IMR-90 (cell line): ENCODE measurements around the gene CCDC13. TPM values are rescaled to one million over a fixed set of nuclear protein-coding genes. Genes with fewer than 3 reads are reported as not detected.

Experiments used
- ATAC-seq: fragments of 200-7000 bp; cut with Tn5 transposase; 2 replicates; pipeline ENCODE4 v1.9.1; 2020; ENCODE audit warnings: low read depth, mild to moderate bottlenecking, moderate library complexity
- BruUV-seq: library from RNA; stranded (reverse); fragments of 400-500 nt; replicated peaks from 2 replicates; lab custom pipeline; 2021; lab: Mats Ljungman, UMichigan
- CTCF ChIA-PET: fragments of 300-600 bp; formaldehyde crosslinking; extraction: SDS; loops from one replicate; lab custom pipeline; 2021; ENCODE audit warnings: antibody characterized with exemption; lab: Yijun Ruan, JAX
- POLR2A ChIA-PET: fragments of 300-600 bp; sonication (Branson Sonifier 250); formaldehyde crosslinking; loops from one replicate; lab custom pipeline; 2022; ENCODE audit warnings: antibody characterized with exemption; ENCODE audit not compliant: unreplicated experiment; lab: Charles Lee
- DNase-seq: peaks from one replicate; pipeline ENCODE4 v3.0.0; 2013
- H2AFZ ChIP-seq: replicated peaks from 2 replicates; pipeline ENCODE3; 2013; ENCODE audit warnings: low read length, mild to moderate bottlenecking; ENCODE audit not compliant: poor library complexity
- H2AK5ac ChIP-seq: 2 replicates; pipeline ENCODE4 v1.6.1; 2013; ENCODE audit warnings: low read depth, low read length, inconsistent platforms
- H2AK9ac ChIP-seq: replicated peaks from 2 replicates; pipeline ENCODE3; 2013; ENCODE audit warnings: mild to moderate bottlenecking, low read depth, low read length, moderate library complexity; ENCODE audit not compliant: poor library complexity
- H2BK120ac ChIP-seq: 2 replicates; pipeline ENCODE4 v1.6.1; 2013; ENCODE audit warnings: low read depth, low read length, inconsistent platforms
- H2BK15ac ChIP-seq: 3 replicates; pipeline ENCODE4 v1.6.1; 2013; ENCODE audit warnings: low read depth, low read length, inconsistent platforms
- H2BK20ac ChIP-seq: 2 replicates; pipeline ENCODE4 v1.6.1; 2013; ENCODE audit warnings: low read depth, mild to moderate bottlenecking, inconsistent platforms, low read length, moderate library complexity
- H2BK5ac ChIP-seq: 2 replicates; pipeline ENCODE4 v1.6.1; 2013; ENCODE audit warnings: mild to moderate bottlenecking, low read depth, low read length, inconsistent platforms; ENCODE audit not compliant: poor library complexity, severe bottlenecking
- H3K14ac ChIP-seq: replicated peaks from 2 replicates; pipeline ENCODE4 v1.6.1; 2013; ENCODE audit warnings: low read depth, low read length, inconsistent platforms
- H3K18ac ChIP-seq: 2 replicates; pipeline ENCODE4 v1.6.1; 2013; ENCODE audit warnings: low read depth, low read length, control low read depth
- H3K23ac ChIP-seq: 2 replicates; pipeline ENCODE4 v1.6.1; 2013; ENCODE audit warnings: low read depth, low read length, inconsistent platforms
- H3K27ac ChIP-seq: 2 replicates; pipeline ENCODE4 v1.5.1; 2013; ENCODE audit warnings: mild to moderate bottlenecking, control low read depth, low read length; ENCODE audit not compliant: insufficient read depth
- H3K27me3 ChIP-seq: 2 replicates; pipeline ENCODE4 v1.6.1; 2013; ENCODE audit warnings: low read length; ENCODE audit not compliant: control insufficient read depth, insufficient read depth
- H3K36me3 ChIP-seq: 2 replicates; pipeline ENCODE4 v1.6.1; 2013; ENCODE audit warnings: low read length, mixed read lengths; ENCODE audit not compliant: control insufficient read depth, insufficient read depth
- H3K4ac ChIP-seq: 2 replicates; pipeline ENCODE4 v1.6.1; 2013; ENCODE audit warnings: low read depth, low read length, inconsistent platforms
- H3K4me1 ChIP-seq: 2 replicates; pipeline ENCODE4 v1.6.1; 2013; ENCODE audit warnings: low read length, mixed read lengths; ENCODE audit not compliant: control insufficient read depth, insufficient read depth
- H3K4me2 ChIP-seq: 2 replicates; pipeline ENCODE4 v1.6.1; 2013; ENCODE audit warnings: low read depth, mild to moderate bottlenecking, control low read depth, low read length, moderate library complexity
- H3K4me3 ChIP-seq: 2 replicates; pipeline ENCODE4 v1.5.1; 2013; ENCODE audit warnings: low read depth, mild to moderate bottlenecking, control low read depth, low read length, moderate library complexity; ENCODE audit not compliant: insufficient read depth
- H3K56ac ChIP-seq: 2 replicates; pipeline ENCODE4 v1.6.1; 2013; ENCODE audit warnings: low read length, inconsistent platforms; ENCODE audit not compliant: insufficient read depth; ENCODE audit errors: extremely low read depth
- H3K79me1 ChIP-seq, 2 experiments: 2 replicates each; pipeline ENCODE4 v1.6.1; 2013; ENCODE audit warnings: low read length in 2 of 2, inconsistent platforms in 1 of 2, low read depth in 1 of 2
- H3K9ac ChIP-seq: 2 replicates; pipeline ENCODE4 v1.6.1; 2013; ENCODE audit warnings: low read depth, low read length, control low read depth
- H3K9me1 ChIP-seq: 2 replicates; pipeline ENCODE4 v1.6.1; 2013; ENCODE audit warnings: low read length, inconsistent platforms; ENCODE audit not compliant: insufficient read depth
- H3K9me3 ChIP-seq: 2 replicates; pipeline ENCODE4 v1.6.1; 2013; ENCODE audit warnings: low read length; ENCODE audit not compliant: control insufficient read depth, insufficient read depth
- H4K20me1 ChIP-seq: 2 replicates; pipeline ENCODE4 v1.6.1; 2013; ENCODE audit warnings: low read length, inconsistent platforms; ENCODE audit not compliant: insufficient read depth
- H4K5ac ChIP-seq: 2 replicates; pipeline ENCODE4 v1.6.1; 2013; ENCODE audit warnings: mild to moderate bottlenecking, low read depth, low read length, control low read depth
- H4K8ac ChIP-seq, 2 experiments: 2 replicates each; pipeline ENCODE4 v1.6.1; 2013; ENCODE audit warnings: low read depth in 2 of 2, low read length in 2 of 2, control low read depth in 1 of 2, inconsistent platforms in 1 of 2
- H4K91ac ChIP-seq: 2 replicates; pipeline ENCODE4 v1.6.1; 2013; ENCODE audit warnings: low read depth, low read length, inconsistent platforms; ENCODE audit not compliant: insufficient read depth
- CEBPB ChIP-seq: IDR thresholded peaks from 2 replicates; pipeline ENCODE4 v1.6.1; 2012; ENCODE audit warnings: low read depth, low read length, improper control_type of control experiment
- CHD1 ChIP-seq: IDR thresholded peaks from 2 replicates; pipeline ENCODE4 v1.6.1; 2012; ENCODE audit warnings: low read depth, low read length, improper control_type of control experiment
- CTCF ChIP-seq: conservative IDR thresholded peaks from 2 replicates; pipeline ENCODE4 v1.5.1; 2012; ENCODE audit warnings: mild to moderate bottlenecking, low read depth, low read length, improper control_type of control experiment
- ELK1 ChIP-seq: fragments of 150-350 bp; IDR thresholded peaks from 2 replicates; pipeline ENCODE4 v1.6.1; 2016; ENCODE audit warnings: low read depth, mild to moderate bottlenecking, low read length, moderate library complexity, borderline replicate concordance
- FOS ChIP-seq: fragments of 150-350 bp; IDR thresholded peaks from 2 replicates; pipeline ENCODE4 v1.6.1; 2016; ENCODE audit warnings: low read depth, low read length
- MAFK ChIP-seq: IDR thresholded peaks from 2 replicates; pipeline ENCODE4 v1.6.1; 2012; ENCODE audit warnings: low read depth, low read length, improper control_type of control experiment
- MAZ ChIP-seq: IDR thresholded peaks from 2 replicates; pipeline ENCODE4 v1.6.1; 2012; ENCODE audit warnings: low read depth, mild to moderate bottlenecking, low read length, improper control_type of control experiment, moderate library complexity, borderline replicate concordance
- MXI1 ChIP-seq: IDR thresholded peaks from 2 replicates; pipeline ENCODE4 v1.6.1; 2012; ENCODE audit warnings: low read depth, mild to moderate bottlenecking, low read length, moderate library complexity, borderline replicate concordance
- POLR2A ChIP-seq: IDR thresholded peaks from 2 replicates; pipeline ENCODE4 v1.6.1; 2012; ENCODE audit warnings: mild to moderate bottlenecking, low read depth, low read length
- RAD21 ChIP-seq: IDR thresholded peaks from 2 replicates; pipeline ENCODE4 v1.6.1; 2012; ENCODE audit warnings: low read length, improper control_type of control experiment
- RCOR1 ChIP-seq: IDR thresholded peaks from 2 replicates; pipeline ENCODE4 v1.6.1; 2012; ENCODE audit warnings: mild to moderate bottlenecking, low read length, improper control_type of control experiment; ENCODE audit not compliant: insufficient replicate concordance
- RFX5 ChIP-seq: IDR thresholded peaks from 2 replicates; pipeline ENCODE4 v1.8.0; 2012; ENCODE audit warnings: low read depth, mild to moderate bottlenecking, low read length, moderate library complexity
- SMC3 ChIP-seq: fragments of 150-350 bp; IDR thresholded peaks from 2 replicates; pipeline ENCODE4 v1.6.1; 2016; ENCODE audit warnings: low read depth, mild to moderate bottlenecking, antibody characterized with exemption, low read length, moderate library complexity
- USF2 ChIP-seq: fragments of 150-350 bp; IDR thresholded peaks from 2 replicates; pipeline ENCODE4 v1.6.1; 2017; ENCODE audit warnings: mild to moderate bottlenecking, antibody characterized with exemption, low read length, low read depth
- WGBS, 2 experiments: methylation state at CpG; one replicate each; pipeline versions ENCODE4 v1.1.5 to v1.1.7; 2013; ENCODE audit warnings: missing lambda C conversion rate in 2 of 2; ENCODE audit not compliant: insufficient read length in 1 of 2; ENCODE audit errors: extremely low coverage in 2 of 2; 5-methylcytosine and 5-hydroxymethylcytosine counted together
- dilution Hi-C: fragments of 300-500 bp; cut with HindIII; formaldehyde crosslinking; loops from one replicate; pipeline ENCODE4 v1.14.3; 2018; ENCODE audit warnings: low sequenced_read_pairs; ENCODE audit not compliant: unreplicated experiment
- in situ Hi-C: fragments of 300-500 bp; cut with MboI; formaldehyde crosslinking; loops from 3 replicates; pipeline ENCODE4 v1.14.3; 2019; ENCODE audit warnings: low sequenced_read_pairs, inconsistent platforms, mixed read lengths
- intact Hi-C: fragments of 100-400 bp; cut with micrococcal nuclease; formaldehyde crosslinking; loops from 2 replicates; pipeline ENCODE4 v1.10.0; 2022
- polyA plus RNA-seq, 3 experiments: library from polyadenylated mRNA; depleted of rRNA; stranded (reverse); fragments of >200 nt; gene quantifications; 2 replicates each; pipeline ENCODE4 v1.2.3, GENCODE V29; 2012; ENCODE audit warnings: low replicate concordance in 1 of 3
- total RNA-seq: library from RNA; depleted of rRNA; stranded (reverse); fragments of >200 nt; gene quantifications from 2 replicates; pipeline ENCODE4 v1.2.3, GENCODE V29; 2012

The CCDC13 gene
- total and polyA plus RNA-seq, 2 of the 4 experiments (the other 2 are of a cell fraction): 0.18 to 0.19 TPM

GRCh38 chr3:42755681-42756578, 17.1 kb downstream of the CCDC13 start:
- in situ Hi-C loops (no loop called here), dilution Hi-C loops (no loop called here), intact Hi-C loops (no loop called here)
- no peak overlapping the region for H2BK20ac ChIP-seq
- no peak overlapping the region for H2AK9ac ChIP-seq
- no peak overlapping the region for H3K27ac ChIP-seq
- no peak overlapping the region for H3K23ac ChIP-seq
- H3K18ac ChIP-seq: no peak overlapping the region
- H3K9me1 ChIP-seq: no peaks in the 10 kb centered on the region
- POLR2A ChIA-PET: no interaction called here
- H4K20me1 ChIP-seq: no peaks in the 10 kb centered on the region
- peak; percentile 93 for ATAC-seq
- H4K91ac ChIP-seq: no peak overlapping the region
- H2BK5ac ChIP-seq: no peak overlapping the region
- CTCF ChIA-PET: interaction anchor here (1.0 to 1.3 kb wide), 5 partner anchors 9 to 166 kb away, joined by 3 to 4 read pairs (median 3); partner anchors contain the start of gene SS18L2
- no peak overlapping the region for H4K5ac ChIP-seq
- peaks cover 9% of the 10 kb centered on the region for H3K27me3 ChIP-seq
- WGBS, 2 experiments: no CpG with 5 or more reads among the region's 5 CpGs
- H3K79me1 ChIP-seq: no peaks in the 10 kb centered on the region
- H3K9me3 ChIP-seq: no peaks in the 10 kb centered on the region
- no peak overlapping the region for H3K14ac ChIP-seq
- H2AK5ac ChIP-seq: no peak overlapping the region
- no peaks in the 10 kb centered on the region for H3K4me1 ChIP-seq
- H3K36me3 ChIP-seq: no peaks in the 10 kb centered on the region
- peak; percentile 35 for DNase-seq
- H2BK120ac ChIP-seq: no peak overlapping the region
- H2AFZ ChIP-seq: no peak overlapping the region
- BruUV-seq: no TSS peak
- no peak overlapping the region for H3K4me2 ChIP-seq
- no peak overlapping the region for H4K8ac ChIP-seq
- H3K56ac ChIP-seq: no peak overlapping the region
- H2BK15ac ChIP-seq: no peak overlapping the region
- no peak overlapping the region for H3K4me3 ChIP-seq
- H3K4ac ChIP-seq: no peak overlapping the region
- no peak overlapping the region for H3K9ac ChIP-seq
- TF ChIP-seq CTCF (peak; percentile 48), RFX5 (no peak), FOS (no peak), CEBPB (no peak), USF2 (no peak), RCOR1 (no peak), MAZ (no peak), CHD1 (no peak), MXI1 (no peak), ELK1 (no peak), POLR2A (no peak), RAD21 (peak; percentile 45), MAFK (peak; percentile 49), SMC3 (peak; percentile 30; the same call in 1 of the 2 replicates)
